Smooth muscle cell (in vitro differentiated cells): ENCODE measurements around the gene ATIC. TPM values are rescaled to one million over a fixed set of nuclear protein-coding genes. Genes with fewer than 3 reads are reported as not detected.

ENCODE experiments used
- DNase-seq: peaks from one replicate; lab custom pipeline; 2025; ENCODE audit not compliant: unreplicated experiment; lab: John Stamatoyannopoulos, UW
- H2AFZ ChIP-seq: fragments of 200-600 bp; sonication (generic); 2 replicates; pipeline ENCODE4 v1.6.0; 2016; ENCODE audit warnings: antibody characterized with exemption, low read depth, mild to moderate bottlenecking
- H3F3A ChIP-seq: fragments of 200-600 bp; sonication (generic); 2 replicates; pipeline ENCODE4 v1.6.0; 2017; ENCODE audit warnings: antibody characterized with exemption, low read depth
- H3K27ac ChIP-seq: fragments of 200-600 bp; sonication (generic); 2 replicates; pipeline ENCODE4 v1.5.1; 2016; ENCODE audit warnings: low read depth, mild to moderate bottlenecking
- H3K27me3 ChIP-seq: fragments of 200-600 bp; sonication (generic); 2 replicates; pipeline ENCODE4 v1.6.1; 2016; ENCODE audit warnings: low read depth, mild to moderate bottlenecking
- H3K36me3 ChIP-seq: fragments of 200-600 bp; sonication (generic); 2 replicates; pipeline ENCODE4 v1.5.1; 2016; ENCODE audit warnings: low read depth
- H3K4me1 ChIP-seq: fragments of 200-600 bp; sonication (generic); 2 replicates; pipeline ENCODE4 v1.5.1; 2016; ENCODE audit warnings: low read depth
- H3K4me2 ChIP-seq: fragments of 200-600 bp; sonication (generic); 2 replicates; pipeline ENCODE4 v1.6.0; 2016; ENCODE audit warnings: mild to moderate bottlenecking
- H3K4me3 ChIP-seq: fragments of 200-600 bp; sonication (generic); 2 replicates; pipeline ENCODE4 v1.5.1; 2016; ENCODE audit warnings: mild to moderate bottlenecking
- H3K79me2 ChIP-seq: fragments of 200-600 bp; sonication (generic); 2 replicates; pipeline ENCODE4 v1.6.0; 2016; ENCODE audit warnings: low read depth, mild to moderate bottlenecking
- H3K9ac ChIP-seq: fragments of 200-600 bp; sonication (generic); 2 replicates; pipeline ENCODE4 v1.6.0; 2016; ENCODE audit warnings: low read depth
- H3K9me3 ChIP-seq: fragments of 200-600 bp; sonication (generic); replicated peaks from 2 replicates; pipeline ENCODE4 v1.5.1; 2016; ENCODE audit warnings: low read depth
- H4K20me1 ChIP-seq: fragments of 200-600 bp; sonication (generic); 2 replicates; pipeline ENCODE4 v1.6.0; 2016; ENCODE audit warnings: low read depth
- WGBS: methylation state at CpG from one replicate; pipeline ENCODE4 v1.1.7; 2016; ENCODE audit warnings: low lambda C conversion rate; 5-methylcytosine and 5-hydroxymethylcytosine counted together
- polyA plus RNA-seq: library from polyadenylated mRNA; unstranded; fragments of >200 nt; fragmentation: Nextera tagmentation; extraction: Ambion mirVana; gene quantifications from 2 replicates; pipeline ENCODE4 v1.2.1, GENCODE V29; 2016
- total RNA-seq: library from RNA; depleted of rRNA; stranded (reverse); fragments of >200 nt; gene quantifications from 2 replicates; pipeline ENCODE4 v1.2.3, GENCODE V29; 2014
- TF ChIP-seq, protein P1 (sequence below): fragments of 200-600 bp; sonication (generic); IDR thresholded peaks from 2 replicates; pipeline ENCODE4 v1.5.1; 2017; ENCODE audit warnings: borderline replicate concordance, mild to moderate bottlenecking, antibody characterized with exemption; ENCODE audit not compliant: insufficient read depth, poor library complexity, severe bottlenecking

The ATIC gene
- total and polyA plus RNA-seq, 2 experiments from 2014 or later, result 28.3 to 67.7 TPM

DNA sequence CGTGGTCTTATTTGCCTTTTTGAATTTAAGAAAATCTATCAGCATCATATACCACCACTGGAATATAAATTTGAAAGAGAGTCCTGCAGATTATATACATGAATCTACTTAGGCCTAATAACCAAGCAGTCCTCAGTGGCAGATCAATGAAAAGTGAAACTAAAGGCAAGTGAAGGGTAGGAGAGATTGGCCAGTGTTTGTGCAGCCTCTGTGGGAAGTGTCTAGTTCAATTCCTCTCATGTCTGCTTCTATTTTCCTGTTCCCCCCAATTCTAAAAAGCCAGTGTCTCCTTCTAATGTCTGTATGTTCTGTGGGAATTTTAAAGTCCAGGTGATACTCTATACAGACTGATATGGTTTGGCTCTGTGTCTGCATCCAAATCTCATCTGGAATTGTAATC, 62.1 kb downstream of the ATIC start:
- no peaks in the 10 kb centered on the region for H3K9me3 ChIP-seq
- 90% methylated on average over 1 of the region's 1 CpG for WGBS
- peak overlapping the region; percentile 84 for H3K27ac ChIP-seq
- H3F3A ChIP-seq, result peaks cover 95% of the 10 kb centered on the region
- TF ChIP-seq, protein P1, sequence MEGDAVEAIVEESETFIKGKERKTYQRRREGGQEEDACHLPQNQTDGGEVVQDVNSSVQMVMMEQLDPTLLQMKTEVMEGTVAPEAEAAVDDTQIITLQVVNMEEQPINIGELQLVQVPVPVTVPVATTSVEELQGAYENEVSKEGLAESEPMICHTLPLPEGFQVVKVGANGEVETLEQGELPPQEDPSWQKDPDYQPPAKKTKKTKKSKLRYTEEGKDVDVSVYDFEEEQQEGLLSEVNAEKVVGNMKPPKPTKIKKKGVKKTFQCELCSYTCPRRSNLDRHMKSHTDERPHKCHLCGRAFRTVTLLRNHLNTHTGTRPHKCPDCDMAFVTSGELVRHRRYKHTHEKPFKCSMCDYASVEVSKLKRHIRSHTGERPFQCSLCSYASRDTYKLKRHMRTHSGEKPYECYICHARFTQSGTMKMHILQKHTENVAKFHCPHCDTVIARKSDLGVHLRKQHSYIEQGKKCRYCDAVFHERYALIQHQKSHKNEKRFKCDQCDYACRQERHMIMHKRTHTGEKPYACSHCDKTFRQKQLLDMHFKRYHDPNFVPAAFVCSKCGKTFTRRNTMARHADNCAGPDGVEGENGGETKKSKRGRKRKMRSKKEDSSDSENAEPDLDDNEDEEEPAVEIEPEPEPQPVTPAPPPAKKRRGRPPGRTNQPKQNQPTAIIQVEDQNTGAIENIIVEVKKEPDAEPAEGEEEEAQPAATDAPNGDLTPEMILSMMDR, result no peak
- no peak for DNase-seq
- no peak overlapping the region for H3K4me2 ChIP-seq
- no peaks in the 10 kb centered on the region for H3K4me1 ChIP-seq
- H2AFZ ChIP-seq, result no peak overlapping the region
- H3K79me2 ChIP-seq, result peaks cover 27% of the 10 kb centered on the region
- H3K27me3 ChIP-seq, result no peaks in the 10 kb centered on the region
- peaks cover 100% of the 10 kb centered on the region for H4K20me1 ChIP-seq
- no peak overlapping the region for H3K4me3 ChIP-seq
- no peak overlapping the region for H3K9ac ChIP-seq
- peaks cover 82% of the 10 kb centered on the region for H3K36me3 ChIP-seq

DNA sequence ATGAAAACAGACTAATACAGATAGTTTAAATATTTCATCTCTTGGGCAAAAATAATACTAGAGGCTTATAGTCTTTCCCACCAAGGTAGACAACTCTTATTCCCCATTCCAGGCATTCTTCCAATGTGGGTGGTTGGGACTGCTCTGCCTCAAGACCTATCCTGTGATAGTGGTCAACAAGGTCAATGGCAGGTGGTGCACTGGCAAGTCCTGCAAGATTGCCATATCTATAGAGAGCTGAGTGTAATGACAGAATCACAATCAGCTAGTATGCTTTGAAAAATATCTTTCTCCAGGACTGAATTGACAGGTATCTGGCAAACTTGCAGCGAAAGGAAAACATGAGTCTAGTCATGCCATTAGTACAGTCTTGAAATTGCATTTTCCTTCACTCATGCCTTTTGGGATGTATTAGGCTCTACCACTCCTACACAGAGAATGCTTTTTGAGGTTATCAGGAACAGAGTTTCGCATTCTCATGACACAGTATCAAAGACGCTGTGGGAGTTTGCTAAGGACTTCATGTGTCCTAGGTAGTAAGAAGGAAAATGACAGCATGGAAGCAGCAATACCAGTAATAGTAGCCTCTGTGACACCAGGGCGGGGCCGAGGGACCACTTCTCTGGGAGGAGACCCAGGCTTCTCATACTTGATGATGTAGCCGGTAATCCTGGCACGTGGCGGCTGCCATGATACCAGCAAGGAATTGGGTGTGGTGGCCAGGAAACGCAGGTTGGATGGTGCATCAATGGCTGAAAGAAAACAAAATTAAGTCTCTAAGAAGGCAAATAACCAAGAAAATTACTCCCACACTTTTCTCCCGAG, 63.0 kb downstream of the ATIC start:
- Histone ChIP-seq H3K9ac (no peak overlapping the region), H3K36me3 (peaks cover 85% of the 10 kb centered on the region), H3K79me2 (peaks cover 22% of the 10 kb centered on the region), H3K4me3 (no peak overlapping the region), H3F3A (peaks cover 95% of the 10 kb centered on the region), H3K9me3 (no peaks in the 10 kb centered on the region), H2AFZ (no peak overlapping the region), H3K4me2 (no peak overlapping the region), H3K27me3 (no peaks in the 10 kb centered on the region), H3K27ac (peak overlapping the region; percentile 84), H4K20me1 (peaks cover 100% of the 10 kb centered on the region), H3K4me1 (no peaks in the 10 kb centered on the region)
- no peak for DNase-seq
- WGBS, result 92% methylated on average over 10 of the region's 10 CpGs
- TF ChIP-seq, protein P1, result no peak

DNA sequence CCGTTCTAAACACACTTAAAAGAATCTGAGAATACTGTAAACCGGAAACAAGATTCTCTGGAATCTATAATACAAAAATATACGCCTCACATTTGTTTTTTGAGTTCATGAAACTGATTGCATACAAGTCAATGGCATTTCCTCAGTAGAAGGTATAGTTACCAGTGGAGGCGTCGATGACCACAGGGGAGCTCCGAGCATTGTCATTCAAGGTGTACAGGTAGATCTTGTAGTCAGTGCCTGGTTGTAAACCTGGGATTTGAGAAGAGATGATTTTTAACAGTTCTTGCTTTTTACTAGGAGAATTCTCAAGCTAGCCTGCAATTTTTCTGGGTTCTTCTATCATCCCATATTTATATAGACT, 63.6 kb downstream of the ATIC start:
- Histone ChIP-seq H4K20me1 (peaks cover 100% of the 10 kb centered on the region), H3K4me1 (no peaks in the 10 kb centered on the region), H3K9me3 (no peaks in the 10 kb centered on the region), H3K27me3 (no peaks in the 10 kb centered on the region), H3K4me3 (no peak overlapping the region), H3K9ac (no peak overlapping the region), H3K36me3 (peaks cover 85% of the 10 kb centered on the region), H3K27ac (peak overlapping the region; percentile 84), H3K4me2 (no peak overlapping the region), H3F3A (peaks cover 95% of the 10 kb centered on the region), H2AFZ (no peak overlapping the region), H3K79me2 (peaks cover 20% of the 10 kb centered on the region)
- TF ChIP-seq, protein P1, result no peak
- no peak for DNase-seq
- WGBS, result 97% methylated on average over 6 of the region's 6 CpGs
